ENCODE data around the gene TNFSF15.

DNA sequence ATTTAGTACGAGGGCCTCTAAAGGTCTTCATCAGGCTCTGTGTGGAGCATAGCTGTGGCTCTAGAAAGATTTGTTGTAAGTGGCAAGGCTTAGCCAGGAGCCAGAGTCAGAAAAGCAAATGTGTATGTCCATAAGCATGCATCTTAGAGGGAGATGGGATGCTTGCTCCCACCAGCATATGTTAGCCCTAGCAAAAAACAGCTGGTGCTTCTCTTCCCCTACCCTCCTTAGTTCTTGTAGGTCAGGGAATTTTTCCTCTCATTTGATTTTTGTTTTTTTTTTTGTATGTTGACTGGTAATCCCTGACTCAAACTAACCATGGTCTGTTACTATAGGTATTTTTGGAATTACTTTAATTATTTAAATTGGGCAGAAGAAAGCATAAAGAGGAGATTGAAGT lies 7.7 kb downstream of the TNFSF15 start:
- TF ChIP-seq ELF4 (IDR thresholded peaks at IDR 0.05) (no peak), ARNT (IDR thresholded peaks at IDR 0.05) (no peak), FOXA1 (IDR thresholded peaks at IDR 0.05) (no peak), NFRKB (IDR thresholded peaks at IDR 0.05) (no peak), BHLHE40 (IDR thresholded peaks at IDR 0.05; ENCODE audit: borderline replicate concordance) (no peak), FOXK2 (IDR thresholded peaks at IDR 0.05) (no peak), L3MBTL2 (conservative IDR thresholded peaks at IDR 0.05) (no peak), FOXM1 (IDR thresholded peaks at IDR 0.05; ENCODE audit: borderline replicate concordance) (no peak), SP1 (IDR thresholded peaks at IDR 0.05) (no peak), HDGF (IDR thresholded peaks at IDR 0.05; ENCODE audit: borderline replicate concordance) (no peak), TARDBP (IDR thresholded peaks at IDR 0.05) (no peak), SUZ12 (IDR thresholded peaks at IDR 0.05) (no peak), ZNF384 (IDR thresholded peaks at IDR 0.05) (no peak)
